GM12878 (cell line): Measurements from ENCODE around the gene SPAG16. TPM values are rescaled to one million over a fixed set of nuclear protein-coding genes. Genes with fewer than 3 reads are reported as not detected.
A peak's percentile ranks its signal among the peaks of the same experiment; 100 is the strongest.

Experiments
- ATAC-seq: fragments of 200-7000 bp; cut with Tn5 transposase; 3 replicates; pipeline ENCODE4 v1.9.1; 2020; ENCODE audit warnings: mild to moderate bottlenecking, moderate library complexity
- BruUV-seq: library from RNA; stranded (reverse); fragments of 400-500 nt; replicated peaks from 2 replicates; lab custom pipeline; 2021; lab: Mats Ljungman, UMichigan
- CTCF ChIA-PET: fragments of 300-600 bp; sonication (Branson Sonifier 250); formaldehyde crosslinking; extraction: SDS; loops from one replicate; lab custom pipeline; 2021; ENCODE audit warnings: inconsistent platforms; lab: Yijun Ruan, JAX
- POLR2A ChIA-PET: fragments of 350-600 bp; formaldehyde crosslinking; extraction: SDS; loops from one replicate; lab custom pipeline; 2021; ENCODE audit warnings: inconsistent platforms; lab: Charles Lee
- RAD21 ChIA-PET: fragments of 300-600 bp; sonication (Branson Sonifier 250); formaldehyde crosslinking; loops from one replicate; lab custom pipeline; 2023; ENCODE audit warnings: antibody characterized with exemption; ENCODE audit not compliant: unreplicated experiment; lab: Charles Lee
- SMC1A ChIA-PET: fragments of 300-600 bp; sonication (Branson Sonifier 250); formaldehyde crosslinking; loops from one replicate; lab custom pipeline; 2023; ENCODE audit not compliant: unreplicated experiment, uncharacterized antibody; lab: Charles Lee
- DNase-seq: peaks from one replicate; pipeline ENCODE4 v3.0.0-alpha.2; 2011; ENCODE audit warnings: low read depth, low spot score
- FAIRE-seq: peaks from 3 replicates; lab custom pipeline; 2011; peaks lifted over from hg19 to GRCh38; lab: Jason Lieb, UNC
- H2AFZ ChIP-seq: 2 replicates; pipeline ENCODE4 v1.6.0; 2011; ENCODE audit warnings: low read depth, low read length, control low read depth; ENCODE audit not compliant: control insufficient read depth
- H3K27ac ChIP-seq: 2 replicates; pipeline ENCODE4 v1.5.1; 2011; ENCODE audit warnings: control low read depth; ENCODE audit not compliant: control insufficient read depth, insufficient read depth
- H3K27me3 ChIP-seq, 2 experiments: replicated peaks in 1 of 2; 2 replicates each; pipeline versions ENCODE4 v1.6.0 to v1.6.1; 2011; ENCODE audit warnings: low read length in 1 of 2; ENCODE audit not compliant: control insufficient read depth in 2 of 2, insufficient read depth in 2 of 2
- H3K36me3 ChIP-seq, 2 experiments: 2 replicates each; pipeline ENCODE4 v1.5.1; 2011; ENCODE audit warnings: low read length in 1 of 2; ENCODE audit not compliant: control insufficient read depth in 2 of 2, insufficient read depth in 2 of 2
- H3K4me1 ChIP-seq: 2 replicates; pipeline ENCODE4 v1.6.1; 2011; ENCODE audit warnings: mild to moderate bottlenecking, low read length, moderate library complexity, mixed read lengths; ENCODE audit not compliant: control insufficient read depth, insufficient read depth
- H3K4me2 ChIP-seq: 2 replicates; pipeline ENCODE4 v1.6.0; 2011; ENCODE audit warnings: control low read depth; ENCODE audit not compliant: control insufficient read depth, insufficient read depth
- H3K4me3 ChIP-seq: fragments of 200-600 bp; sonication (generic); 2 replicates; pipeline ENCODE4 v1.5.1; 2016
- H3K79me2 ChIP-seq: 2 replicates; pipeline ENCODE4 v1.6.0; 2011; ENCODE audit warnings: low read length; ENCODE audit not compliant: control insufficient read depth, insufficient read depth
- H3K9ac ChIP-seq: 2 replicates; pipeline ENCODE4 v1.8.0; 2011; ENCODE audit warnings: low read length, control low read depth, mixed read lengths; ENCODE audit not compliant: control insufficient read depth, insufficient read depth
- H3K9me3 ChIP-seq: replicated peaks from 3 replicates; pipeline ENCODE4 v1.5.1; 2011; ENCODE audit warnings: mild to moderate bottlenecking, low read length; ENCODE audit not compliant: control insufficient read depth, insufficient read depth
- H4K20me1 ChIP-seq: 2 replicates; pipeline ENCODE4 v1.6.0; 2011; ENCODE audit not compliant: control insufficient read depth, insufficient read depth
- ASH2L ChIP-seq: fragments of 300-600, 200-600 bp; sonication (generic); IDR thresholded peaks from 2 replicates; pipeline ENCODE4 v1.6.1; 2017; ENCODE audit warnings: low read depth, mild to moderate bottlenecking, borderline replicate concordance
- ATF7 ChIP-seq: fragments of 450-650 bp; IDR thresholded peaks from 2 replicates; pipeline ENCODE4 v1.6.1; 2016; ENCODE audit warnings: low read depth, mild to moderate bottlenecking
- BACH1 ChIP-seq: fragments of 450-650 bp; IDR thresholded peaks from 2 replicates; pipeline ENCODE4 v1.6.1; 2017; ENCODE audit warnings: mild to moderate bottlenecking, borderline replicate concordance
- CREB1 ChIP-seq: IDR thresholded peaks from 2 replicates; pipeline ENCODE4 v1.6.1; 2012; ENCODE audit warnings: low read depth, mild to moderate bottlenecking, inconsistent platforms
- EGR1 ChIP-seq, 2 experiments: IDR thresholded peaks; 1 replicate in 1 of 2; 2 replicates in 1 of 2; pipeline ENCODE4 v1.6.1; 2011 to 2012; ENCODE audit warnings: low read depth in 2 of 2, low read length in 2 of 2, borderline replicate concordance in 1 of 2, mild to moderate bottlenecking in 1 of 2, moderate library complexity in 1 of 2
- IRF4 ChIP-seq: IDR thresholded peaks from 2 replicates; pipeline ENCODE4 v1.6.1; 2011; ENCODE audit warnings: low read depth, low read length
- MAX ChIP-seq: IDR thresholded peaks from 2 replicates; pipeline ENCODE4 v1.6.1; 2012; ENCODE audit warnings: low read depth, low read length, improper control_type of control experiment
- NFIC ChIP-seq: IDR thresholded peaks from 2 replicates; pipeline ENCODE4 v1.6.1; 2012; ENCODE audit warnings: low read depth, mild to moderate bottlenecking, inconsistent platforms, low read length, moderate library complexity
- PAX8 ChIP-seq: fragments of 450-650 bp; IDR thresholded peaks from 2 replicates; pipeline ENCODE4 v1.6.1; 2017; ENCODE audit warnings: mild to moderate bottlenecking, moderate library complexity
- PKNOX1 ChIP-seq: fragments of 450-650 bp; IDR thresholded peaks from 2 replicates; pipeline ENCODE4 v1.6.1; 2016; ENCODE audit warnings: mild to moderate bottlenecking
- POU2F2 ChIP-seq: IDR thresholded peaks from 3 replicates; pipeline ENCODE4 v1.6.1; 2011; ENCODE audit warnings: low read depth, mild to moderate bottlenecking, low read length, borderline replicate concordance
- RCOR1 ChIP-seq: conservative IDR thresholded peaks from 2 replicates; pipeline ENCODE4 v1.6.1; 2012; ENCODE audit warnings: low read depth, low read length, improper control_type of control experiment
- SKIL ChIP-seq: fragments of 450-650 bp; IDR thresholded peaks from 2 replicates; pipeline ENCODE4 v1.6.1; 2017; ENCODE audit warnings: mild to moderate bottlenecking, low read depth, inconsistent platforms; ENCODE audit not compliant: poor library complexity, severe bottlenecking
- SPI1 ChIP-seq: IDR thresholded peaks from 2 replicates; pipeline ENCODE4 v1.6.1; 2011; ENCODE audit warnings: low read depth, mild to moderate bottlenecking, low read length, moderate library complexity, borderline replicate concordance; ENCODE audit not compliant: insufficient read depth
- WRNIP1 ChIP-seq: IDR thresholded peaks from 2 replicates; pipeline ENCODE4 v1.6.1; 2011; ENCODE audit warnings: low read depth, low read length, improper control_type of control experiment, borderline replicate concordance
- ZNF687 ChIP-seq: fragments of 450-650 bp; IDR thresholded peaks from 2 replicates; pipeline ENCODE4 v1.6.1; 2017; ENCODE audit warnings: mild to moderate bottlenecking, moderate library complexity
- WGBS: methylation state at CpG from one replicate; pipeline ENCODE4 v1.1.6; 2016; ENCODE audit warnings: low lambda C conversion rate; ENCODE audit not compliant: insufficient replicate concordance, insufficient coverage; ENCODE audit errors: missing lambda C conversion rate; 5-methylcytosine and 5-hydroxymethylcytosine counted together
- in situ Hi-C: fragments of 300-500 bp; cut with MboI; formaldehyde crosslinking; loops from 9 replicates; pipeline ENCODE4 v1.14.3; 2018; ENCODE audit warnings: mixed read lengths
- intact Hi-C: fragments of 100-400 bp; cut with micrococcal nuclease; formaldehyde crosslinking; loops from one replicate; pipeline ENCODE4 v1.14.2; 2022; ENCODE audit not compliant: unreplicated experiment
- polyA plus RNA-seq, 11 experiments: library from polyadenylated mRNA; depleted of rRNA in 4 of 11; unstranded in 6 of 11; stranded (reverse) in 5 of 11; fragments of >200 nt; fragmentation: Nextera tagmentation in 4 of 11; fragmentation: Illumina TruSeq in 1 of 11; extraction: Ambion mirVana in 4 of 11; extraction: Trizol in 1 of 11; gene quantifications; 1 replicate in 1 of 11; 2 replicates in 10 of 11; pipeline versions ENCODE4 v1.2.1 to v1.2.3, GENCODE V29; 2011 to 2016; ENCODE audit warnings: inconsistent platforms in 2 of 11, missing spikeins in 2 of 11, low read depth in 1 of 11
- total RNA-seq, 4 experiments: library from RNA; depleted of rRNA in 3 of 4; stranded (reverse); fragments of >200 nt in 3 of 4; fragmentation: Illumina TruSeq in 1 of 4; extraction: Trizol in 1 of 4; gene quantifications; 2 replicates each; pipeline versions ENCODE4 v1.2.1 to v1.2.3, GENCODE V29; 2013 to 2021

The SPAG16 gene
- total and polyA plus RNA-seq, 10 of the 15 experiments (the other 5 are each of a cell fraction or from before 2014, with no cell fraction given): 6.0 to 25.0 (median 15.2) TPM

- intact Hi-C loops (loop anchor here (1.0 kb wide), 1 partner anchor 15 kb away; no protein-coding TSS in a partner anchor), in situ Hi-C loops (no loop called here)
- no peaks in the 10 kb centered on the region for H3K9me3 ChIP-seq
- H3K27ac ChIP-seq: peak overlapping the region; percentile 75
- WGBS: 0% methylated on average over 3 of the region's 3 CpGs
- SMC1A ChIA-PET: interaction anchor here (0.6 to 6.5 kb wide), 19 partner anchors 9 to 139 kb away, joined by 3 to 84 read pairs (median 4); no protein-coding TSS in a partner anchor
- no peaks in the 10 kb centered on the region for H3K36me3 ChIP-seq
- no peaks in the 10 kb centered on the region for H4K20me1 ChIP-seq
- DNase-seq (peak; percentile 60), ATAC-seq (peak; percentile 98), FAIRE-seq (peak; percentile 93)
- BruUV-seq: no TSS peak
- H3K9ac ChIP-seq: no peak overlapping the region; the same call in 1 of the 2 replicates
- no peaks in the 10 kb centered on the region for H3K27me3 ChIP-seq
- CTCF ChIA-PET: interaction anchor here (0.7 to 2.6 kb wide), 9 partner anchors 13 to 366 kb away, joined by 3 to 13 read pairs (median 4); no protein-coding TSS in a partner anchor
- POLR2A ChIA-PET: interaction anchor here (1.0 to 2.0 kb wide), 3 partner anchors 12 to 26 kb away, joined by 4 to 13 read pairs (median 4); no protein-coding TSS in a partner anchor
- peaks cover 14% of the 10 kb centered on the region for H3K4me1 ChIP-seq
- no peaks in the 10 kb centered on the region for H3K79me2 ChIP-seq
- peak overlapping the region; percentile 77 for H3K4me2 ChIP-seq
- H2AFZ ChIP-seq: peak overlapping the region; percentile 94
- RAD21 ChIA-PET: interaction anchor here (0.7 to 2.3 kb wide), 13 partner anchors 10 to 483 kb away, joined by 3 to 26 read pairs (median 4); partner anchors contain the start of gene SPAG16
- peak overlapping the region; percentile 33; the same call in 1 of the 2 replicates for H3K4me3 ChIP-seq
- TF ChIP-seq SKIL (peak; percentile 50), WRNIP1 (0 out of 2 replicates have a peak, but pooled peaks have one; percentile 58), PAX8 (no peak), RCOR1 (0 out of 2 replicates have a peak, but pooled peaks have one; percentile 27), CREB1 (peak; percentile 50; the same call in 1 of the 2 replicates), PKNOX1 (peak; percentile 73), POU2F2 (peak; percentile 96; the same call in 2 of the 3 replicates), EGR1 (IDR thresholded peaks at IDR 0.05; ENCODE audit: borderline replicate concordance in 1 of 2, low read depth in 2 of 2, low read length in 2 of 2) (no peak), MAX (peak; percentile 62; the same call in 1 of the 2 replicates), IRF4 (no peak), BACH1 (no peak), SPI1 (no peak), ATF7 (peak; percentile 70), ZNF687 (peak; percentile 50; the same call in 1 of the 2 replicates), ASH2L (peak; percentile 93; the same call in 1 of the 2 replicates), NFIC (peak; percentile 40; the same call in 1 of the 2 replicates)
These were observed 482.2 kb downstream of the SPAG16 start for GRCh38 chr2:213766465-213766901.
